ENCODE results near the gene NSG2.

NSG2 gene

GRCh38 chr5:174155281-174155680 lies 109.8 kb downstream of the NSG2 start:
- no peak for DNase-seq

DNA sequence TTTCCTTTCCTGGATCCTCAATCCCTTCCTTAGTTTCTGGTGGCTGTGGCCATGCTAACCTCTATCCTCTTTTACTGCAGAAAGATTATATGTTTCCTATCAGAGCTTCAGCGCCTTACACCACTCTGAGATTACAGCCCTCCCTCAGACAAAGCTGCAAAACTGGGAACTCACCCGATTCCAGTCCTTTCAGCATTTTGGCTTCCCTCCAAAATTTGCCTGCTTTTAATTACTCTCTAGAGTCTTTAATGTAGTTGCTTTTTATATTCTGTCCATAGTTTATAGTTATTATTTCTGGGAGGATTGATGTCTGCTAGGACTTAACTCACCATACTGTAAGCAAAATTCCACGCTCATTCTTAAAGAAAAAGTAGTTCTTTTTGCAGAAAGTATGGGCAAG lies 110.2 kb downstream of the NSG2 start:
- DNase-seq = no peak

- DNase-seq = no peak
Measured at GRCh38 chr5:174157048-174157447, 111.5 kb downstream of the NSG2 start.

Measured in NCI-H2081 (cell line).